ENCODE measurements around the gene ETV1. TPM values are rescaled to one million over a fixed set of nuclear protein-coding genes. Genes with fewer than 3 reads are reported as not detected.
A peak's percentile ranks its signal among the peaks of the same experiment; 100 is the strongest.

ETV1 gene
- total RNA-seq, 3 donors from 2014 or later: 3.2 to 10.1 (median 5.6) TPM

DNA sequence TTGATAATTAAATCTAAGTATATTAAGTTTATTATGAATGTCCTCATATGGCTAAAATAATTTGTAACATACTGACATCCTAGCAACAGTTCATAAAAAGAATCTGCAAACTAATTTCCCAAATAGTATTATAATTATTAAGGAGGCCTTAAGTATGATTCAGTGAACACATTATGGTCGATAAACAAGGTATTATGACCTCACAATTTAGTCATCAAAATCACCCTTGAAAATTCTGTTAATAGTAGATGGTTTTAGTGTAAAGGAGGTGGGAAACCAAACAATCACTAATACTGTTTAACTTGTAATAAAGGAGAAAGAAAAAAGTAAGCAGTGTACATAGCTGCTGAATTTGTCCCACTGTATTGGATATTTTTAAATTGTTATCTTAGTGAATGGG, 2.1 kb downstream of the ETV1 start:
- Histone ChIP-seq H3K4me3 (peak overlapping the region in 1 of 3 donors; percentile 74), H3K9me3 (no peaks in the 10 kb centered on the region), H3K4me1 (no peaks in the 10 kb centered on the region), H3K36me3 (no peaks in the 10 kb centered on the region), H3K27me3 (no peaks in the 10 kb centered on the region), H3K27ac (peak overlapping the region; percentile 57 to 93)
- intact Hi-C loops (cut with DNase I; ENCODE audit: low total_unique reads): no loop called here
- TF ChIP-seq POLR2AphosphoS5 (IDR thresholded peaks at IDR 0.05): no peak
- TF ChIP-seq POLR2A (IDR thresholded peaks at IDR 0.05): no peak
- TF ChIP-seq, protein P1, sequence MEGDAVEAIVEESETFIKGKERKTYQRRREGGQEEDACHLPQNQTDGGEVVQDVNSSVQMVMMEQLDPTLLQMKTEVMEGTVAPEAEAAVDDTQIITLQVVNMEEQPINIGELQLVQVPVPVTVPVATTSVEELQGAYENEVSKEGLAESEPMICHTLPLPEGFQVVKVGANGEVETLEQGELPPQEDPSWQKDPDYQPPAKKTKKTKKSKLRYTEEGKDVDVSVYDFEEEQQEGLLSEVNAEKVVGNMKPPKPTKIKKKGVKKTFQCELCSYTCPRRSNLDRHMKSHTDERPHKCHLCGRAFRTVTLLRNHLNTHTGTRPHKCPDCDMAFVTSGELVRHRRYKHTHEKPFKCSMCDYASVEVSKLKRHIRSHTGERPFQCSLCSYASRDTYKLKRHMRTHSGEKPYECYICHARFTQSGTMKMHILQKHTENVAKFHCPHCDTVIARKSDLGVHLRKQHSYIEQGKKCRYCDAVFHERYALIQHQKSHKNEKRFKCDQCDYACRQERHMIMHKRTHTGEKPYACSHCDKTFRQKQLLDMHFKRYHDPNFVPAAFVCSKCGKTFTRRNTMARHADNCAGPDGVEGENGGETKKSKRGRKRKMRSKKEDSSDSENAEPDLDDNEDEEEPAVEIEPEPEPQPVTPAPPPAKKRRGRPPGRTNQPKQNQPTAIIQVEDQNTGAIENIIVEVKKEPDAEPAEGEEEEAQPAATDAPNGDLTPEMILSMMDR (IDR thresholded peaks at IDR 0.05): no peak
- no peak for DNase-seq (ENCODE audit: low spot score in 2 of 2)

DNA sequence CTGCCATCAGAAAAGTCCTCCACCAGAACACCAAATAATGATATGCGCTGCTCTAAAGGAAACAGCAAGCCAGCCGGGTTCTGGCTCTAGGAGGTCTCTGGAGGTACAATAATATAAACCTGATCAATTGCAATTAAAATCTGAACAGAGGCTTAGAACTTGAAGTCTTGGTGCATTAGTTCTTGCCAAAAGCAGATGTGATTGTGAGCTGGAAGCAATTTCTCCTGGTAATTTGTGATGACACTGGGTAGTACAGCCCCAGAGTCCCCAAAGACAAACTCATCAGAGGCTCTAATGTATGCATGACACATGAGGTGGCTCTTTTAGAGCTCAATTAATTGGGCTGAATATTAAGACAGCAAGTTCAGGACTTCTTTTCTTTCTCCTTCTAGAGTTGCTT, 3.3 kb downstream of the ETV1 start:
- H3K9me3 ChIP-seq: no peaks in the 10 kb centered on the region
- TF ChIP-seq, protein P1 (IDR thresholded peaks at IDR 0.05): no peak
- TF ChIP-seq POLR2A (IDR thresholded peaks at IDR 0.05): no peak
- TF ChIP-seq POLR2AphosphoS5 (IDR thresholded peaks at IDR 0.05): no peak
- peak overlapping the region; percentile 57 to 93 for H3K27ac ChIP-seq
- H3K36me3 ChIP-seq: no peaks in the 10 kb centered on the region
- intact Hi-C loops (cut with DNase I; ENCODE audit: low total_unique reads): no loop called here
- H3K4me1 ChIP-seq: no peaks in the 10 kb centered on the region
- peak overlapping the region in 2 of 3 donors; percentile 33 to 43 for H3K4me3 ChIP-seq
- H3K27me3 ChIP-seq: no peaks in the 10 kb centered on the region
- DNase-seq (ENCODE audit: low spot score in 2 of 2): no peak

DNA sequence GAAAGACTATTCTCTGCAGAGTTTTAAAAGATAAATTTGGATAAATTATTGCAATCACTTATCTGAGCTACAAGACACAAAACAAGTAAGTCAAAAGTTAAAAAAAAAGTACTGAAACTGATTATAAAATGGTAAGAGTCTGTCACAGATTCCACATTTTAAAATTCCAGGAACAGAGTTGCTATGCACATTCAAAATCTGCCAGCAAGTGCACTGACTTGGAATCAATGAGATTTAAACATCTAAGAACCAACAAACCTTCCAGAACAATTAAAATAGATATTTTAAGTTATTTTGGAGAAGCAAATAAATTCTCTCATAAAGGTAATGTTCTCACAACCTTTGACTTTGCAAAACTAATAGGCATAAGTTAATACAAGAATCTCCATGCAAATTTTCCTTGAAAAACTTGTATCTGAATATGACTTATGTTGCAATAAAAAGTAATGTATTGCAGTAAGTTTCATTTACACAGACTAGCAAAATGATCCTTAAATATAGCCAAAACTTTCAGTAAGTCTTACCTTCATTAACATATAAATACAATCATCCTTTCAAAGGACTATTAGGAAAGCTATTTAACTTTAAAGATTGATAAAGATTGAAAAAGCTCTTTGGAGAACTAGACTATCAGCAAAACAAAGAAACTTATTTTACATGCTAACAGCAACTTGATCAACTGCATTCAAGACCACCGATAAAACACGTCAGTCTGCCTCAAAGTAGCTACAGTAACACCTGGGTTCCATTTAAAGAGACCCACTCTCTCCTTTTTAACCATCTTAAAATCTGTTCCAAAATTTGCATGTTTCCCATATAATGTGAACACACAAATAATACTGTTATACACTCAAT, 4.4 kb downstream of the ETV1 start:
- TF ChIP-seq, protein P1 (IDR thresholded peaks at IDR 0.05): no peak
- TF ChIP-seq POLR2A (IDR thresholded peaks at IDR 0.05): no peak
- no peak for TF ChIP-seq POLR2AphosphoS5 (IDR thresholded peaks at IDR 0.05)
- Histone ChIP-seq H3K9me3 (no peaks in the 10 kb centered on the region), H3K27ac (peak overlapping the region in 1 of 2 donors; percentile 35), H3K4me3 (peak overlapping the region in 2 of 3 donors; percentile 33 to 43), H3K4me1 (no peaks in the 10 kb centered on the region), H3K36me3 (no peaks in the 10 kb centered on the region), H3K27me3 (no peaks in the 10 kb centered on the region)
- intact Hi-C loops (cut with DNase I; ENCODE audit: low total_unique reads): no loop called here
- DNase-seq (ENCODE audit: low spot score in 2 of 2): no peak

DNA sequence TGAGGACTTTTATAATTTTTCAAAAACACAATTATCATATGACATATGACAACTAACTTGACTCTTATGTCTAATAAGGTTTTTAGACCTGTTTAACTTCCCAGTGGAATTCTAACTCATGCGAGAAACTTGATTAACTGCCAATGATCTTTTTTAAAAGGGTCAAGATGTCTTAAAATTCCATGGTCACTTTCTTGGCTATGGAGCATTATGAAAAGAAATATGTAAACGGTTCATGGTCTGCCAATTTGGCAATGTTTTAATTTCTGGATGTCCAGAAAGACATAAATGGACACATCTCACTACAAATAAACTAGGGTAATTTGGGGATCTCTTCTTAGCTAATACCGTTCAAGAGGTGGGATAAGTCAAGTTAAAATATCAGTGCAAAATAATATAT, 5.4 kb downstream of the ETV1 start:
- DNase-seq (ENCODE audit: low spot score in 2 of 2): no peak
- TF ChIP-seq POLR2AphosphoS5 (IDR thresholded peaks at IDR 0.05): no peak
- TF ChIP-seq POLR2A (IDR thresholded peaks at IDR 0.05): no peak
- TF ChIP-seq, protein P1 (IDR thresholded peaks at IDR 0.05): no peak
- Histone ChIP-seq H3K27ac (peak overlapping the region; percentile 13 to 71), H3K36me3 (no peaks in the 10 kb centered on the region), H3K9me3 (no peaks in the 10 kb centered on the region), H3K4me1 (no peaks in the 10 kb centered on the region), H3K27me3 (no peaks in the 10 kb centered on the region), H3K4me3 (no peak overlapping the region)
- intact Hi-C loops (cut with DNase I; ENCODE audit: low total_unique reads): no loop called here

DNA sequence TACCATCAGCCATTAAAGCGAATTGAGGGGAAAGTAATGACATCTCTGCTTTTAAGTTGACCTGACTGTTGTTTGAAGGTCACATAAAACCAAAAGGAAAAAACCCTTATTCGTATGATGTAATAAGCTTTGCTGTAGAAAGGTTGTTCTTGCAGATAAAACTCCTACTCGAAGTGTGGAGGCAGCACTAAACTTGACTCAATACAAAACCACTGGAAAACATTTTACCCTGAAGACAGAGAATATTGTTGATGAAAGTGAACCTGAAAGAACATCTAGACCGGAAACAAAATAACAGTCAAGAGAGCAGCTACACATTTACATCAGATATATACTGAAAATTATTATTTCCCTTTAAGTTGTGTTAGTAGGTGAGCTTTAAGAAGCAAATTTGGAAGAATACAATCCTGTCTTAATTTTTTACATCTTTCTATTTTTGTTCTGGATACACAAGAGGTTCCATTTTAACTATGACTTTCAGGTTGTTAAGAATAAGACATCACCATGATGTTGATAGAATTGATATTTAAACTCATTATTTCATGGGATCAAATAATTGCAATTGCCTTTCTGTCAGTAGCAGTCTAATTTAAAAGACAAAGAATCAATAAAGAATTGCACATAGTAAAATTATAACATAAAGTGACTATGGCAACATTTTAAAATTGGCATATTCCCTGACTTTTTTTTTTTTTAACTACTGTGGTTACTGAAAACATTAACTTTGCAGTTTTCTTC, 6.4 kb downstream of the ETV1 start:
- Histone ChIP-seq H3K4me1 (no peaks in the 10 kb centered on the region), H3K27ac (peak overlapping the region; percentile 28 to 71), H3K27me3 (no peaks in the 10 kb centered on the region), H3K9me3 (no peaks in the 10 kb centered on the region), H3K4me3 (peak overlapping the region in 1 of 3 donors; percentile 4), H3K36me3 (no peaks in the 10 kb centered on the region)
- intact Hi-C loops (cut with DNase I; ENCODE audit: low total_unique reads): no loop called here
- TF ChIP-seq, protein P1 (IDR thresholded peaks at IDR 0.05): no peak
- TF ChIP-seq POLR2AphosphoS5 (IDR thresholded peaks at IDR 0.05) (no peak), POLR2A (IDR thresholded peaks at IDR 0.05) (no peak)
- DNase-seq (ENCODE audit: low spot score in 2 of 2): no peak

Measured in breast epithelium (tissue), 4 donors.